ENCODE data around the gene ZFP64.
A peak's percentile ranks its signal among the peaks of the same experiment; 100 is the strongest.

ZFP64 gene

GRCh38 chr20:52104546-52105441 lies 86.8 kb downstream of the ZFP64 start:
- DNase-seq (ENCODE audit: low spot score): peak; percentile 44

GRCh38 chr20:52103913-52104545 lies 87.5 kb downstream of the ZFP64 start:
- DNase-seq (ENCODE audit: low spot score): no peak

GRCh38 chr20:52103335-52103912 lies 88.2 kb downstream of the ZFP64 start:
- DNase-seq (ENCODE audit: low spot score): no peak

GRCh38 chr20:52102559-52102958 lies 89.0 kb downstream of the ZFP64 start:
- DNase-seq (ENCODE audit: low spot score): no peak

GRCh38 chr20:52102126-52102525 lies 89.5 kb downstream of the ZFP64 start:
- DNase-seq (ENCODE audit: low spot score): no peak

All from D341Med (cell line).